Measurements from ENCODE around the gene DZIP3.
A peak's percentile ranks its signal among the peaks of the same experiment; 100 is the strongest.

The DZIP3 gene

GRCh38 chr3:108589081-108589997 is at the start of gene DZIP3, which contains the start of gene CIP2A:
DZIP3 (plus strand) TSS chr3:108589722; CDS start chr3:108605407, 15,685 bp downstream.
CIP2A (minus strand) TSS chr3:108589438; CDS start chr3:108589375, 63 bp downstream.
- peak; percentile 89 for DNase-seq

- DNase-seq: no peak
These were observed 43.3 kb upstream of the DZIP3 start for GRCh38 chr3:108546247-108546646.

GRCh38 chr3:108546692-108547091 is 42.8 kb upstream of the DZIP3 start:
- no peak for DNase-seq

- DNase-seq: no peak
These were observed 41.2 kb upstream of the DZIP3 start for GRCh38 chr3:108548304-108548703.

- no peak for DNase-seq
These were observed 40.6 kb upstream of the DZIP3 start for GRCh38 chr3:108548886-108549285.

- DNase-seq: no peak
These were observed 37.0 kb upstream of the DZIP3 start for GRCh38 chr3:108552267-108553159.

GRCh38 chr3:108554229-108554628 is 35.3 kb upstream of the DZIP3 start:
- no peak for DNase-seq

GRCh38 chr3:108554913-108555571 is 34.5 kb upstream of the DZIP3 start:
- no peak for DNase-seq

GRCh38 chr3:108555966-108556581 is 33.4 kb upstream of the DZIP3 start:
- DNase-seq: no peak

GRCh38 chr3:108562565-108562964 is 27.0 kb upstream of the DZIP3 start:
- no peak for DNase-seq

GRCh38 chr3:108564564-108564963 is 25.0 kb upstream of the DZIP3 start:
- no peak for DNase-seq

- DNase-seq: no peak
These were observed 24.0 kb upstream of the DZIP3 start for GRCh38 chr3:108565506-108565905.

- DNase-seq: no peak
These were observed 22.9 kb upstream of the DZIP3 start for GRCh38 chr3:108566599-108566998.

GRCh38 chr3:108569336-108569735 is 20.2 kb upstream of the DZIP3 start:
- DNase-seq: no peak

- no peak for DNase-seq
These were observed 11.5 kb upstream of the DZIP3 start for GRCh38 chr3:108578064-108578463.

GRCh38 chr3:108588601-108589000 is 921 bp upstream of the DZIP3 start:
- DNase-seq: no peak

GRCh38 chr3:108589998-108590323 is 439 bp downstream of the DZIP3 start:
- no peak for DNase-seq

GRCh38 chr3:108590460-108590859 is 938 bp downstream of the DZIP3 start:
- DNase-seq: no peak

GRCh38 chr3:108595321-108595720 is 5.8 kb downstream of the DZIP3 start:
- DNase-seq: no peak

- no peak for DNase-seq
These were observed 8.9 kb downstream of the DZIP3 start for GRCh38 chr3:108598375-108598774.

GRCh38 chr3:108599677-108600409 is 10.3 kb downstream of the DZIP3 start:
- DNase-seq: no peak
